ELF-1 (cell line): ENCODE data around the gene DAZAP1.

ENCODE experiments used
- DNase-seq: peaks from one replicate; pipeline ENCODE4 v3.0.0-alpha.2; 2016; ENCODE audit warnings: low read depth, low spot score

DAZAP1 gene

DNA sequence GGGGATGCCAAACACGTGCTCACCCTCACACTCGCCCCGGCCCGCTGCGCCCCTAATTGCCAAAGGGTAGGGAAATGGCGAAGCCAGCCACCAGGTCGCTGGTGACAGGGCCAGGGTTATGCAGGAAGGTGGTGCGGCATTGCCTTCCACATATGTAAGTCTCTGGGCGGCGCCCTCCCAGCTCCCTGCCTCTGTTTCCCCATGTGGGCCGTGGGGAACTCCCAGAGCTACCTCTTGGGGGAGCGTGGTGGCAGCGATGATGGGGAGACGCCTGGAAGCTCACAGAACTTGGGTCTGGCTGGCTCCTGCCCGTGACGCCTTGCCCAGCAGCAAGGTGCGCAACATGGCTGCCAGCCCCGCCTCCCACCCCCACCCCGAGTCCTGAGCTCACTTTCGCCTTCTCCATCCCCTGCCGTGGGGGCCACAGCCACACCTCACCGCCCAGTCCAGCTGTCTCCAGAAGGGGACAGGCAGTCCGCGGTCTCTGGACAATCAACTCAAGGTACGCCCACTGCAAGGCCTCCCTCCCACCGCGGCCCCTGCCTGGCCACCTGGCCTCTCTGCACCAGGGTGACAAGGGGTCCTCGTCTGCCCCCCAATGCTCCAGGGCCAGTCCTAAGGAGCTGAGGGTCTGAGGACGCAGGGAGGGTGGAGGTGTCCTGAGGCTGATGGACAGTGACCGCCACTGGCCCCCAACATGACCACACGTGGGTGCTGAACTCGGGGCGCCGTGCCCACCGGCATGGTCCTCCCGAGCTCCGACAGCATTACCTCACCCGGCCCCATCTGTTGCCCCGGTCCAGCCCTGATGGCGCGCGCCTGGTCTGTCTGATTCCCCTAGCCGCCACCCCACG, 65.1 kb downstream of the DAZAP1 start:
- DNase-seq: no peak

- DNase-seq: no peak
These were observed 65.9 kb downstream of the DAZAP1 start for GRCh38 chr19:1473085-1473851.

- DNase-seq: no peak
These were observed 66.8 kb downstream of the DAZAP1 start for GRCh38 chr19:1474011-1474764.

DNA sequence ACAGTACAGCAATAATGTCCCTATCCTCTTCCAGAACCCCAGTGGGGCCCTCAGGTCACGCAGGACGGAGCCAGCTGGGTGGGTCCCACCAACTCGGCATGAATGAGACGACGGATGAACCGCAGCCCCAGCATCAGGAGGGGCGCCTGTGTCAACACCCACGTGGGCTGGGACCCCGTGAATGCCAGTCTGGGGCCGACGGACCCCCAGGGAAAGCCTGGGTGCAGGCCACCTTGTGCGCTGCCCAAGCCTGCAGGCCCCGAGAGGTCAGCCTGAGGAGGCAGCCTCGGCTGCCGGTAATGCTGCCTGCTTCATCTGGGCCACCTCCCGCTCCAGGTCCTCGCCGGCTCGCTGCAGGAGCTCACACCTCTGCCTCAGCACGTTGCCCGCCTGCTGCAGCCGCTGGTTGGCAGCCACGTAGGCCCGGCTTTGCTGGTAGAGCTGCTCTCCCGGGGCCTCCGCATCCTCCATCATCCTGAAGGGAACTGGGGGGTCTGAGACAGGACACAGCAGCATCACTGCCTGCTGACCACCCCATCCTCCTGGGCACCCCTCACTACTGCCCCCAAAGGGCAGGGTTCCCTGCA, 67.5 kb downstream of the DAZAP1 start:
- DNase-seq: no peak

GRCh38 chr19:1475751-1476437, 68.5 kb downstream of the DAZAP1 start:
- no peak for DNase-seq

- peak; percentile 81 for DNase-seq
These were observed 69.7 kb downstream of the DAZAP1 start for GRCh38 chr19:1477056-1477455.

GRCh38 chr19:1478934-1479707, 71.7 kb downstream of the DAZAP1 start, which contains the start of gene C19orf25:
TSS of gene C19orf25 (minus strand) at chr19:1479215. CDS start at chr19:1478903, 312 bp downstream.
- peak; percentile 96 for DNase-seq

DNA sequence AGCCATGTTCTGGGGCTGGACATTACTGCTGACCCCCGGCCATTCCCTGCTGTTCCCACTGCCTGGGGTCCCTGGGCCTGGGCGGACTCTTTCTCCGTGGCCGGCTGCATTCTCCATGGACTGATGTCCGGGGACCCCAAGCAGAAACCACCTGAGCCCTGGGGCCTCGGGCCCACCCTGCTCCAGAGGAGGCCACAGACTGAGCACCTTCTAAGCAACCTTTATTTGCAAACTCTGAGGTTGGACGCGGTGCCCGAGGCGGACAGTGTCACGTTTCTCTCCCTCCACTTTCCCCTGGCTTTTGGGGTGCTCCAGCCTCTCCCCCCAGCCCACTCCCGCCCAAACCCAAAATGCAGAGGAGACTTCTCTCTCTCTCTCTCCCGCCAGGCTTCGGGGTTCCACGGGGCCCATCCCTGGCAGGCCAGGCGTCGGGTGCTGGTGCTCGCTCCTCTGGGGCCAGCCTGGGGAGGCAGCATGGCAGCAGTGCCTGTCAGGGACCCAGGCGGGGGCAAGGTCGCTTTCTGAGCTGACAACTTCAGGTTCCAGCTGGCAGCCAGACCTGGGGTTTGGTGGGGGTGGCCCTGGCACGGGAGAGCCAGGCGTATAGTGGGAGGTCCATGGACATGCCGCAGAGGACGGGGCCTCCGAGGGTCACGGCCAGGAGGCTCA, 74.0 kb downstream of the DAZAP1 start:
- DNase-seq: no peak

DNA sequence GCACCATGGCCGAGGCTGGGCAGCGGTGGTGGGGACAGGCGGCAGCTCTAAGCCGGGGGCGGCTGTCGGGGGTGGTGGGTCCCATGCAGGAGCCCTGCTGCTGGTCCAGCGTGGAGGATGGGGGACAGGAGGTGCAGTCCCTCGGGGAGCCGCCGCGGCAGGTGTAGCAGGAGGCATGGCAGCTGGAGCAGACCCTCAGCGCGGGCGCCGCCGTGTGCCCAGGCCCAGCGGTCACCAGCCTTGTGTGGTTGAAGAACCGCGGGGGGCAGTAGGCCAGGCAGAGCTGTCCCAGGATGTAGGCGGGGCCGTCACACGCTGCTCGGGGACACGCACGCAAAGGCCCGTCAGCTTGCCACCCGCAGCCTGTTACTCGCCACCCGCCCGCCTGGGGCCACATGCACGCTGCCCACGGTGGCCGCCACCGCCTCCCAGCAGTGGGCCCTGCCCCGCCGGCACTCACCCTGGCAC, 74.5 kb downstream of the DAZAP1 start:
- DNase-seq: no peak

DNA sequence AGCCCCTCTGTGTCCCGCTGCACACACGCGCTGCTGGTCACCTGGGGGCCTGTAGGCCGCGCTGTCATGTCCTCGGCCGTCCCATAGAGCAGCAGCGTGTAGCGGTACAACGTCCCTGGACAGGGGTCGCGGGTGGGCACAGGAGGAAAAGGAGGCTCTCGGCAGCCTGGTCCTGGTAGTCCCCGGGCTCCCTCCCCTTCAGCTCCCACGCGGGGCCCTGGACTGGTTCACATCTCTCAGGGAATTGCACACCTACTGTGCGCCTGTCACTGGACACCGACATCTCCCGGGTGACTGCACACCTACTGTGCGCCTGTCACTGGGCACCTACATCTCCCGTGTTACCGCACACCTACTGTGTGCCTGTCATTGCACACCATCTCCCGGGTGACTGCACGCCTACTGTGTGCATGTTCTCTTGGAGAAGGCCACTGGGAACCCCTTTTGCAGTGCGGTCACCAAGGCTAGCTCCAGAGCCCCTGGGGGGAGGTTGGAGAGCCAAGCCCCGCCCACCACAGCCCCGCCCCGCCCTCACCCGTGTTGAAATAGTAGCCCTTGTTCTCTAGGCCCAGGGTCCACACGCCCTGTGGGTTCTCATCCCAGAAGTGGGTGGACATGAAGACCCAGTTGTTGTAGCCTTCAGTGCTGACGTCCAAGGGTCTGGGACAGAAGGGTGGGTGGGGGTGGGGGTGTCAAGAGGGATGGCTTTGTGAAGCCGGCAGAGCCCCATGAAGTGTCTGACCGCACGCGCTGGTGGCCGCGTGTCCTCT, 75.2 kb downstream of the DAZAP1 start:
- DNase-seq: no peak

- DNase-seq: no peak
These were observed 76.0 kb downstream of the DAZAP1 start for GRCh38 chr19:1483131-1483978.

DNA sequence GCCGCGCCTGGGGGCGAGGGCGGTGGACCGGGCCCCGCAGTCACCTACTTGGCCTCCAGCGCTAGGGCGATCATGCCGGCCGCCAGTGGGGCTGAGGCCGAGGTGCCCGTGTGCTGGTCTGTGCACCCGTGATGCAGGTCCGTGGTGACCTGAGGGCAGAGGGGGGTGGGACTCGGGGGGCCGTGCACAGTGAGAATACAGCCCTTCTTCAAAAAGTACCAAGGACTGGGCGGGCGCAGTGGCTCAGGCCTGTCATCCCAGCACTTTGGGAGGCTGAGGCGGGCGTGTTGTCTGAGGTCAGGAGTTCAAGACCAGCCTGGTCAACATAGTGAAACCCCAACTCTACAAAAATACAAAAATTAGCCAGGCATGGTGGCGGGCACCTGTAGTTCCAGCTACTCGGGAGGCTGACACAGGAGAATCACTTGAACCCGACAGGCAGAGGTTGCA, 76.6 kb downstream of the DAZAP1 start:
- DNase-seq: no peak
